Stimulated activated CD8-positive, alpha-beta memory T cell treated with anti-CD3 and anti-CD28 coated beads, Interleukin-4, amount 100 ng/mL, for 24 hours (primary cell): ENCODE measurements around the gene MFSD1.

ENCODE experiments used
- DNase-seq: peaks from one replicate; pipeline ENCODE4 v3.0.0-alpha.2; 2020; ENCODE audit warnings: low read depth

MFSD1 gene

GRCh38 chr3:158819282-158819681, 17.4 kb downstream of the MFSD1 start:
- DNase-seq = no peak

- DNase-seq = no peak
Observed at GRCh38 chr3:158820521-158820920, 18.7 kb downstream of the MFSD1 start.

- DNase-seq = no peak
Observed at GRCh38 chr3:158821847-158822246, 20.0 kb downstream of the MFSD1 start.

- no peak for DNase-seq
Observed at GRCh38 chr3:158823426-158823825, 21.6 kb downstream of the MFSD1 start.

- DNase-seq = no peak
Observed at GRCh38 chr3:158827773-158828172, 25.9 kb downstream of the MFSD1 start.

GRCh38 chr3:158830391-158830790, 28.5 kb downstream of the MFSD1 start:
- DNase-seq = no peak

GRCh38 chr3:158831861-158832260, 30.0 kb downstream of the MFSD1 start:
- DNase-seq = no peak

- no peak for DNase-seq
Observed at GRCh38 chr3:158835631-158836030, 33.8 kb downstream of the MFSD1 start.

GRCh38 chr3:158836312-158836711, 34.5 kb downstream of the MFSD1 start:
- DNase-seq = no peak

- DNase-seq = no peak
Observed at GRCh38 chr3:158837240-158837639, 35.4 kb downstream of the MFSD1 start.

- DNase-seq = no peak
Observed at GRCh38 chr3:158839966-158840365, 38.1 kb downstream of the MFSD1 start.

- no peak for DNase-seq
Observed at GRCh38 chr3:158841387-158841786, 39.5 kb downstream of the MFSD1 start.

GRCh38 chr3:158842976-158843375, 41.1 kb downstream of the MFSD1 start:
- no peak for DNase-seq

- DNase-seq = no peak
Observed at GRCh38 chr3:158845765-158846350, 44.0 kb downstream of the MFSD1 start.

GRCh38 chr3:158846803-158847451, 45.1 kb downstream of the MFSD1 start:
- no peak for DNase-seq

GRCh38 chr3:158847452-158847821, 45.6 kb downstream of the MFSD1 start:
- no peak for DNase-seq

GRCh38 chr3:158847885-158848284, 46.0 kb downstream of the MFSD1 start:
- no peak for DNase-seq

- DNase-seq = no peak
Observed at GRCh38 chr3:158849757-158850156, 47.9 kb downstream of the MFSD1 start.

GRCh38 chr3:158859362-158859761, 57.5 kb downstream of the MFSD1 start:
- DNase-seq = no peak

GRCh38 chr3:158863247-158863646, 61.4 kb downstream of the MFSD1 start:
- DNase-seq = no peak

- DNase-seq = no peak
Observed at GRCh38 chr3:158864492-158864891, 62.6 kb downstream of the MFSD1 start.

- no peak for DNase-seq
Observed at GRCh38 chr3:158875700-158876099, 73.8 kb downstream of the MFSD1 start.
